Globus pallidus (tissue), 1 donor: ENCODE results near the gene DACT2.
A peak's percentile ranks its signal among the peaks of the same experiment; 100 is the strongest.
"Not testable (repeated sequence)": the region's sequence is repeated elsewhere in the genome, so short reads cannot be mapped to it uniquely, and the experiment has no call there.

ENCODE experiments used
- DNase-seq: peaks from one replicate; pipeline ENCODE4 v3.0.0-alpha.2; 2015; ENCODE audit warnings: low spot score

DACT2 gene, protein sequence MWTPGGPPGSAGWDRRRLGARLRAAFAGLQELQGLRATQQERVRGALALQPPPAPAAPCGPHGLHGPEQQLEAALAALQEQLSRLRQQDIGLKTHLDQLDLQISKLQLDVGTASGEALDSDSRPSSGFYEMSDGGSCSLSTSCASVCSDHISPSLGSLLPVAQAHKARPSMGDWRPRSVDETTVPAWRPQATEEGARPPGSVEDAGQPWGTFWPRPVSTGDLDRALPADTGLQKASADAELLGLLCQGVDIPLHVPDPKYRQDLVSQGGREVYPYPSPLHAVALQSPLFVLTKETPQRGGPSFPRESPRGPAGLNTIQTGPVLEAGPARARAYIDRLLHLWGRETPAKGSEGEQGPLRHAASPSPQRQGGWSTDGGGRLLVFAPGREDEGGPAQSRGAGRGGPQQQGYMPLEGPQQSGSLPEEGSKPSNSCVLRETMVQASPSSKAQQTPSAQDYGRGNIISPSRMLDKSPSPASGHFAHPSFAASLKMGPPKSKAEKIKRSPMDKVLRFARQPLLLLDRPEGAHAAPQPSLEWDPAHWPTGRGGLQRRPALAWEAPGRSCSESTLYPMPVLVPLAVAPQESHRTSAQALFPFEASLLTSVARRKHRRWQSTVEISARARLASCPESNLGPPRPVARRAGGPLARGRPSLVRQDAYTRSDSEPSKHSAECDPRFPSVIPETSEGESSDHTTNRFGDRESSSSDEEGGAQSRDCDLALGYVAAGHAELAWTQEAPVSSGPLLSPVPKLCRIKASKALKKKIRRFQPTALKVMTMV

DNA sequence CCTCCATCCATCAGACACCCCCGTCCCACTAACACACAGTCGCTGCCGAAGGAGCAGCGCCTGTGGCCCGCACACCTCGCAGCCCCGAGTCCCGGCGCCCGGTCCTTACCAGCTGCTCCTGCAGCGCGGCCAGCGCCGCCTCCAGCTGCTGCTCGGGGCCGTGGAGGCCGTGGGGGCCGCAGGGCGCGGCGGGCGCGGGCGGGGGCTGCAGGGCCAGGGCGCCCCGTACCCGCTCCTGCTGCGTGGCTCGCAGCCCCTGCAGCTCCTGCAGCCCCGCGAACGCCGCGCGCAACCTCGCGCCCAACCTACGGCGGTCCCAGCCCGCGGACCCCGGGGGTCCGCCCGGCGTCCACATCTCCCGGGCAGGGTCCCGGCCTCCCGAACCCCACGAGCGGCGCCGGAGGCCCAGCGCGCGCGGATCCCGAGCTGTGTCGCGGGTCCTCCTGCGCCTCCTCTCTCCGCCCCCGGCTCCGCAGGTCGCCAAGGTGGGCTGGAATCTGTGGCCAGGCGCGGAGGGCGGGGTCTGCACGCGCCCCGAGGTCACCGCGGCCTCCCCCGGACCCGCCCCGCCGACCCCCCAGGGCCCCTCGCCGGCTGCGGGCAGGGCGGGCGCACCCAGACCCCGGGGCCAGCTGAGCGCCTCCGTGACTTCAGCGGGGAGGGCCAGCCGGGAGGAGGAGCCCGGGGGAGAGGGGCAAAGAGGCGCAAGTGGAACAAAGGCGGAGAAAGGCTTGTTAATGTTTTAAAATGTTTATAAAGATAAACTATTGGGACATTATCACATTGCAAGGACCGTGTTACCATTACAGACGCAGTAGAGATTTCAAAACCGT lies at the start of gene DACT2:
Gene DACT2, minus strand, starts transcription at position 499 of the 833 bp plus-strand sequence. Its CDS starts 144 bp downstream, at position 355.
- DNase-seq = no peak

DNA sequence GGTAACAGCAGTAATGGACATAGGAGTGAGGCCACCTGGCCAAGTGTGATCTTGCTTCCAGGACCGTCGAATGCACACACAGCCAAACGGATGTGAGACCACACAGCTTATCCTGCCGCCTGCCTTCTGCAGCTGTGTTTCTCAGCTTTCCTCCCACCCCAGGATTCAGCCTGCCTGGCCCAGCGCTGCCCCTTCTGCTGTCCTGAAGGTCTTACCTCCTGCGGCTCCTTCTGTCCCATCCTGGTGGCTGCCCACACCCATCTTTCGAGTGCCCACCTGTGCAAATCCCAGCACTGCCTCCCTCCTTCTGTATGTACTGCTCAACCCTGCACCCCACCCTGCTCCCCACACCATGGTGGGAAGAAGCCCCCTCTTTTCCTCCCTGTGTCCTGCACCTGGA lies 49.4 kb upstream of the DACT2 start:
- no peak for DNase-seq

GRCh38 chr6:168368066-168368820 lies 48.7 kb upstream of the DACT2 start:
- DNase-seq = no peak

DNA sequence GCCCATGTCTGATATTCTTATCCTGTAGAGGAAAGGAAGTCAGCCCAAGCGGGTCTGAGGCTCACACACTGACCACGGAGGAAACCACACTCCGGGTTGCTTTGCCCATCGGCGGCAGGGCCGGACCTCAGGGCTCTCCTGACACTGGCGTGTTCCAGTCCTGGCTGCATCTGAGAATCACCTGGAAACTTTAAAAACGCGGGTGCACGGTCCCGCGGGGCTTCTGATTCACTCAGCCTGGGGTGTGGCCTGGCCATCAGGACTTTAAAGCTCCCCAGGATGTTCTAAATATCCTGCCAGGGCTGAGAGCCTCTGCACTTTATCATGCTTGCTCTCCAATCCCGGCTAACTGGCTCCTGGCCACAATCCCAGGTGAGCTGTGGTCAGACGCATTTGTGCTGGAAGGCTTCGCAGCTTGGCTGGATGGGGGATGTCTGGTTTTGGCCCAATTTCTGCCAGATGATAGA lies 47.7 kb upstream of the DACT2 start:
- no peak for DNase-seq

DNA sequence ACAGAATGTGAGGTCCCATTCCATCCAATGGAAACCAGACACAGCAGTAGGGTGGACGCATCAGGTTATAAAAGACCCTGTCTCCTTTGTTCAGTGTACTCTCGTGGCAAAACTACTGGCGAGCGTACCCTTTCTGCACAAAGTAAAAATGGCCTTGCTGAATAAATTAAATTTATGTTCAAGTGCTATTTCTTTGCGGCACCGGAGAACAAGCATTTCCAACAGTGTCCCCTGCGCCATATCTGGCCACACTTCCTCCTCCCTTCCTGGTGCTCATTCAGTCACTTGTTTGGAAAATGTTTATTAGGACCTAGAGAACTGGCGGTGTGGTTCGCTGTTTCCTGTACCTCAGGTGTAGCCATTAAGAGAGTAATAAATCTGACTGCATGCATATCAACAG lies 46.9 kb upstream of the DACT2 start:
- DNase-seq = no peak

DNA sequence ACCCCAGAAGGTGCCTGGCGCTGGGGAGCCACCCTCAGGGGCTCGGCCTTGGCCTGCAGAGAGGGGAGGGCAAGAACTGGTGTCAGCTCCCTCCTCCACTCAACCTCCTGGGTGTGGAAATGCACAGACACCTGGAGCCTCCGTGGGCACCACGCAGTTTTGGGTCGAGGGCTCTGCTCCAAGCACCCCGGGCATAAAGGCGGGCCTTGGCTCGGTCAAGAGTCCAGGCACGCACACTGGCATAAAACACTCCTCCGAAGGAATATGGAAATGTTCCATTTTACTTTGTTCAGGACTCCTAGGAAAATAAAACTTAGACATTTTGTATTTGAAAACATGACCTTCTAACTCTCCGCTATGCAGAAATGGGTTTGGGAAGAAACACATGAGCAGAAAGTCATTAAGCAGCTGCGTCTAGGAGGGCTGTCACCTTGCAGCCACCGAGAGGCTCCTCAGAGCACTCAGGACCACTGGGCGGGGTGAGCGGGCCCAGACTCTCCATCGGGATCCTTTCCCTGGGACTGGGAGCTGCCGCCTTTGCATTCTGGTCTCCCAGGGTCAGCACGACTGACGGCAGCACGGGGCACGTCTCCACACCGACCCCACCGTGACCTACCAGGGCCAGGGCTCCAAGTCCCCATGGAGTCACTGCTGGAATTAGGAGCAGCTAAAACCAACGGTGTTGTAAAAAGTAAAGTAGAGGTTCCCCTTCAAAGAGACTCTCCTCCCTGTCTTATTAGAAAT lies 46.0 kb upstream of the DACT2 start:
- no peak for DNase-seq

- no peak for DNase-seq
Observed at GRCh38 chr6:168364793-168365421, 45.3 kb upstream of the DACT2 start.

- DNase-seq = no peak
Observed at GRCh38 chr6:168363811-168364792, 44.5 kb upstream of the DACT2 start.

DNA sequence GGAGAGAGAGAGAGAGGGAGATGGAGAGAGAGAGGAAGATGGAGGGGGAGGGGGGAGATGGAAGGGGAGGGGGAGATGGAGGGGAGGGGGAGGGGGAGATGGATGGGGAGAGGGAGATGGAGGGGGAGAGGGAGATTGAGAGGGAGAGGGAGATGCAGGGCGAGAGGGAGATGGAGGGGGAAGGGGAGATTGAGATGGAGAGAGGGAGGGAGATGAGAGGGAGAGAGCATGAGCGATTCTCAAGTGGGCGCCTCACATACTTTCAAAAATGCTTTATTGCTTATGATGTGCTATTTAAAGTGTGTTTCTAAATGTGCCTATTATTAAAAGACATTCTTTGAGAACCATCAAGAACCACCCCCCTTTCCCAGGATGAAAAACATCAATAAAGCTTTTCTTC lies 43.7 kb upstream of the DACT2 start:
- no peak for DNase-seq

- no peak for DNase-seq
Observed at GRCh38 chr6:168362276-168362990, 42.9 kb upstream of the DACT2 start.

- no peak for DNase-seq
Observed at GRCh38 chr6:168361766-168362165, 42.2 kb upstream of the DACT2 start.

GRCh38 chr6:168359794-168360193 lies 40.2 kb upstream of the DACT2 start:
- no peak for DNase-seq

DNA sequence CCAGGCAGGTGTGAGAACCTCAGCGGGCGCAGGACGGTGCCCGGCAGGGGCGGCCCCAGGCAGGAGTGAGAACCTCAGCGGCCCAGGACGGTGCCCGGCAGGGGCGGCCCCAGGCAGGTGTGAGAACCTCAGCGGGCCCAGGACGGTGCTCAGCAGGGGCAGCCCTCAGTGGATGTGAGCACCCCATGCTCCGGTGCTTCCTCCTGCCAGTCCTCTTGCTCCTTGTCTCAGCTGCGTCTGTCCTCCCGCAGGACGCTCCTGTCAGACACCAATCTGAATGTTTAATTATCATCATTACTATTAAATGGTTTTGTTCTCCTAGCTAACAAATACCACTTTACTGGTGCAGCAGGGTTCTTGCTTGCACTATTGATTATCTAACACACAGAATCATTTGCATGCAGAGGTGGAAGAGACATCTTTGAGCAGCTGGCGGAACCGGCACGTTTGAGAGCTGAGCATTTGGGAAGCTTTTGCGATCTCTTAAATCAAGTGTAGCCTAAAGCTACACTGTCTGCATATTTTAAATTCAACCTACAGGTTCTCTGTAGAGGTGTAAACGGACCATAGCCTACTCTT lies 39.4 kb upstream of the DACT2 start:
- no peak for DNase-seq

DNA sequence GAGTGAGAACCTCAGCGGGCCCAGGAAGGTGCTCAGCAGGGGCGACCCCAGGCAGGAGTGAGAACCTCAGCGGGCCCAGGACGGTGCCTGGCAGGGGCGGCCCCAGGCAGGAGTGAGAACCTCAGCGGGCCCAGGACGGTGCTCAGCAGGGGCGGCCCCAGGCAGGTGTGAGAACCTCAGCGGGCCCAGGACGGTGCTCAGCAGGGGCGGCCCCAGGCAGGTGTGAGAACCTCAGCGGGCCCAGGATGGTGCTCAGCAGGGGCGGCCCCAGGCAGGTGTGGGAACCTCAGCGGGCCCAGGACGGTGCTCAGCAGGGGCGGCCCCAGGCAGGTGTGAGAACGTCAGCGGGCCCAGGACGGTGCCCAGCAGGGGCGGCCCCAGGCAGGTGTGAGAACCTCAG lies 37.3 kb upstream of the DACT2 start:
- DNase-seq = not testable (repeated sequence)

DNA sequence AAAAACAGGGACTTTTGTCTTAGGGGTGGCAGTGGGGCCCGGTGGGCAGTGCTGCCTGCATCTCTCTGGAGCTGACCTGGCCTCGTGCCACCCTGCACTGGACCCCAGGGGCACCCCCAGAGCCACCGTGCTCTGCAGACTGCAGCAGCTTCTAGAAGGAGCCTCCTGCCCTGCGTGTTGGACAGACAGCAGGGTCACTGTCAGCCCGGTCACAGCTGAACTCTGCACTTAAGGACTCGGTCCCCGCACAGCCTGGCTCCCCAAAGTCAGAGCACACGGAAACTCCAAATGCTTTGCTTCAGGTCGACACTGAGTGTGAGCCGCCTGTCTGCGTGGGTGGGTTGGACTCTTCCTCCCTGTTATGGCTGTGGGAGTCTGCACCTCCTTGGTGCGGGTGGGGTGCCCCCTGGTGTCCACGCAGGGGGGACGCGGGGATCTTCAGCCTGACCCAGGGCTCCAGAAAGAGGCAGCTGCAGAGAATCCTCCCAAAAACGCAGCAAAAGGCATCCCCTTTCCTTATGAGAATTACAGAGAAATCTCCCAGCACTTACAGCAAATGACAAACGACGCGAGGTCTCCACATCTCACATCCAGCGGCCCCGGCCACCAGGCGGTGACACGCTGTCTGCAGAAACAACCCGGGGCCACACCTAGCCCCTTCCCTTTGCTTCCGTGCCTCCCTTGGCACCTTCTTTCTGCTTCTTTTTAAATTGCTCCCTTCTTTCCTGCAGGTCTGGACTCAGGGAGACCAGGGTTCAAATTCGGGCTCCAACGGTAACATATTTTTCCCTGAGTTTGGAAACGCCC lies 36.3 kb upstream of the DACT2 start:
- DNase-seq = peak; percentile 63

DNA sequence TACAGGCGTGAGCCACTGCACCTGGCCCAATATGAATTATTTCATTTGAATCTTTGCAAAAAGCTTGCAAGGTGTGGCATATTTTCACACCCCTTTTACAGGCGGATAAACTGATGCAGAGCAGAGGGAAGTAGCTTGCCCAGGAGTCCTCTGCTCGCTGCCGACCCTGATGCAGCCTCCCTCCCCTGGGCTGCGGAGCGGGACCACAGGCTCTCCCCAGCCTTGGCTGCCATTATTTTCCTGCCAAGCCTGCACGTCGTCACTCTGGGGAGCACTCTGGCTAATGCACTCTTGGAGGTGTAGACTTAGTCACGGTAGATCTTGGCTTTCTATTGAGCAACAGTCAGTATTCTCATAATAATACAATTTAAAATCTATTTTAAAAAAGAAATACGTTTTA lies 34.8 kb upstream of the DACT2 start:
- DNase-seq = no peak

DNA sequence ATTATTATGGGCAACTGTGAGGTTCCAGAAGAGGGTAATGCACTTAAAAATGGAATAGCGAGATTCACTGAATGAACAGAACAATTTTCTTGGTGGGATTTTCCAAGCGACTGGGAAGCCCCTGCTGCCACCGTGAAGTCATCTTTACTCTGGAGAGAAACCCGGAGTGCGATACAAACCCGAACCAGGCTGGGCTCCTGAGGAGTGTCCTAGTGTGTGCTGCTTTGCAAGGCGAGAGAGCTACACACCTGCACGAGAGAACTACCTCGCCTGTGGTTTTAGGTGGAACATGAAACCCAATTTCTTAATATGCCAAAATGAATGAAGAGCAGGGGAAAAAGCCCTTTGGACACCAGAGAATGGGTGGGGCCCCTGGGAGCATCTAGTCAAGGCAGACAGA lies 33.5 kb upstream of the DACT2 start:
- no peak for DNase-seq
